ENCODE results near the gene TBC1D14.
A peak's percentile ranks its signal among the peaks of the same experiment; 100 is the strongest.

- TF ChIP-seq EP300 (IDR thresholded peaks at IDR 0.05) (peak in 1 of 4 donors; percentile 43), POLR2A (IDR thresholded peaks at IDR 0.05) (no peak), CTCF (IDR thresholded peaks at IDR 0.05) (no peak)
Measured at GRCh38 chr4:6938237-6938636, 28.6 kb downstream of the TBC1D14 start.

All from sigmoid colon (tissue), 4 donors.